T-helper 17 cell (primary cell): Measurements from ENCODE around the gene EWSR1. TPM values are rescaled to one million over a fixed set of nuclear protein-coding genes. Genes with fewer than 3 reads are reported as not detected.
"Not testable (repeated sequence)": the region's sequence is repeated elsewhere in the genome, so short reads cannot be mapped to it uniquely, and the experiment has no call there.

Experiments used
- ATAC-seq: fragments of 150-1000 bp; cut with Tn5 transposase; 2 replicates; pipeline ENCODE4 v1.10.0; 2021; ENCODE audit warnings: mild to moderate bottlenecking, moderate library complexity
- DNase-seq, 3 donors: peaks; one replicate each; pipeline versions ENCODE4 v3.0.0 to v3.0.0-alpha.2; 2020 to 2021
- H3K9me3 ChIP-seq: one replicate; pipeline ENCODE4 v1.7.0; 2013; ENCODE audit warnings: low read length, mild to moderate bottlenecking; ENCODE audit not compliant: control insufficient read depth, poor library complexity, severe bottlenecking
- H3K27ac Mint-ChIP-seq: one replicate; pipeline ENCODE4 v1.8.0; 2022; ENCODE audit warnings: mild to moderate bottlenecking, moderate library complexity, mixed read lengths
- H3K27me3 Mint-ChIP-seq: one replicate; pipeline ENCODE4 v1.8.0; 2022; ENCODE audit warnings: mixed read lengths
- H3K36me3 Mint-ChIP-seq: one replicate; pipeline ENCODE4 v1.8.0; 2022; ENCODE audit warnings: low read depth, mixed read lengths
- H3K4me1 Mint-ChIP-seq: one replicate; pipeline ENCODE4 v1.8.0; 2022; ENCODE audit warnings: mild to moderate bottlenecking, mixed read lengths
- H3K4me3 Mint-ChIP-seq: one replicate; pipeline ENCODE4 v1.8.0; 2022; ENCODE audit warnings: mild to moderate bottlenecking, moderate library complexity, mixed read lengths
- total RNA-seq, 4 donors: library from RNA in 2 of 4; stranded (reverse) in 2 of 4; gene quantifications; one replicate each; pipeline ENCODE4 v1.2.3 and lab custom pipeline; 2022 to 2026

The EWSR1 gene
- total RNA-seq (100 to 1,000 TPM; 323 to 335 TPM), total RNA-seq (lab: John Stamatoyannopoulos, UW) (315 to 342 reads per million in 2 donors)

GRCh38 chr22:29267858-29268510 is at the start of gene EWSR1, which contains the start of gene RHBDD3:
Gene EWSR1 (plus strand): TSS chr22:29268268. CDS start chr22:29268337, 69 bp downstream.
Gene RHBDD3 (minus strand): TSS chr22:29267981. CDS start chr22:29265626, 2,355 bp downstream.
- H3K36me3 Mint-ChIP-seq: peaks cover 5% of the 10 kb centered on the region
- peak within 1 kb of the TSS; percentile 99 for H3K4me3 Mint-ChIP-seq
- DNase-seq: peak; percentile 91 to 97 (median 92)
- H3K27me3 Mint-ChIP-seq: no peaks in the 10 kb centered on the region
- no peaks in the 10 kb centered on the region for H3K9me3 ChIP-seq
- H3K4me1 Mint-ChIP-seq: peaks cover 48% of the 10 kb centered on the region
- peak; percentile 93 for ATAC-seq
- H3K27ac Mint-ChIP-seq: peak within 1 kb of the TSS; percentile 100

- Mint-ChIP-seq H3K4me1 (peaks cover 2% of the 10 kb centered on the region), H3K27me3 (peaks cover 4% of the 10 kb centered on the region), H3K27ac (no peak overlapping the region), H3K36me3 (no peaks in the 10 kb centered on the region), H3K4me3 (no peak overlapping the region)
- no peak for ATAC-seq
- DNase-seq: no peak
- H3K9me3 ChIP-seq: no peaks in the 10 kb centered on the region
These were observed 49.2 kb upstream of the EWSR1 start for GRCh38 chr22:29218758-29219408.

GRCh38 chr22:29219409-29219782 is 48.7 kb upstream of the EWSR1 start:
- H3K9me3 ChIP-seq, H3K27ac Mint-ChIP-seq, H3K27me3 Mint-ChIP-seq, H3K4me3 Mint-ChIP-seq, H3K36me3 Mint-ChIP-seq, DNase-seq, ATAC-seq, H3K4me1 Mint-ChIP-seq: not testable (repeated sequence)

DNA sequence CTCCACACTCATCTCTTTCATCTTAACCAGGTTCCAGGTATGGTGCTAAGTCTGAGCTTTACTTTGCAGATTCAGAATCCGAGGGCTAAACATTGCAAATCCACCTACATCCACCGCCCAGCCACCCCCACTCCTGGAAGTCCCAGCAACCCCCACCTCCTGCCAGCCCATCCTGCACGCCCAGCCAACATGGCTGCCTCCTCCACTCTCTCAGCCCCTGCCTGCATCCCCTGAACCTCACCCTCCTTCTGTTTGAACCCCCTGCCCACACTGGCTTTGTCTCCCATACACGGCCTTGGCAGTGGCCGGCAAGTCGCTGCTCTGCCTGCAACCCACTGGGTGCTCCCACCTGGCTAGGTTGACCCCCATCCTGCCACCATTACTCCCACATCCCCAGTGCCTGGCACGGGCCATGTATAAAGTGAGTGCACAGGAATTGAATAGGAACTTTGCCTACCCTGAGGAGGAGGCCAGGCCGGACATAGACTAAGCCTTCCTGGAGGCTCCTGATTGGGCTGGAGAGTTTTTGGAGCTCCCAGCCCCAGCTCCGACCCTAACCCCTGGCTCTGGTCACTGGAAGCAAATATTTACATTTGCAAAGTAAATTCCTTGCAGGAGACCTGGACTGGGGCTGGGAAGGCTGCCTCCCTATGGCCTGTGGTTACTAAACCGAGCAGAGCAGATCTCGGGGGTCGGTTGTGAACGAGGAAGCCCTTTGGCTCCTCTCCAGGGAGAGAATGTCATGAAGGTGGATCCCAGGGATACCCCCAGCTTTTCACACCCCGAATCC is 48.0 kb upstream of the EWSR1 start:
- no peaks in the 10 kb centered on the region for H3K9me3 ChIP-seq
- ATAC-seq: no peak
- Mint-ChIP-seq H3K4me1 (peaks cover 2% of the 10 kb centered on the region), H3K36me3 (no peaks in the 10 kb centered on the region), H3K27ac (no peak overlapping the region), H3K4me3 (no peak overlapping the region), H3K27me3 (no peaks in the 10 kb centered on the region)
- DNase-seq: no peak

- H3K9me3 ChIP-seq: no peaks in the 10 kb centered on the region
- H3K36me3 Mint-ChIP-seq: no peaks in the 10 kb centered on the region
- DNase-seq: no peak
- H3K4me1 Mint-ChIP-seq: no peaks in the 10 kb centered on the region
- no peak overlapping the region for H3K4me3 Mint-ChIP-seq
- no peaks in the 10 kb centered on the region for H3K27me3 Mint-ChIP-seq
- ATAC-seq: no peak
- H3K27ac Mint-ChIP-seq: no peak overlapping the region
These were observed 43.8 kb upstream of the EWSR1 start for GRCh38 chr22:29224121-29224858.

GRCh38 chr22:29224859-29225410 is 43.1 kb upstream of the EWSR1 start:
- H3K9me3 ChIP-seq: no peaks in the 10 kb centered on the region
- Mint-ChIP-seq H3K4me1 (no peaks in the 10 kb centered on the region), H3K27ac (no peak overlapping the region), H3K36me3 (no peaks in the 10 kb centered on the region), H3K4me3 (no peak overlapping the region), H3K27me3 (no peaks in the 10 kb centered on the region)
- ATAC-seq (no peak), DNase-seq (no peak)

GRCh38 chr22:29225422-29226090 is 42.5 kb upstream of the EWSR1 start:
- Mint-ChIP-seq H3K4me3 (no peak overlapping the region), H3K27ac (no peak overlapping the region), H3K27me3 (no peaks in the 10 kb centered on the region), H3K4me1 (no peaks in the 10 kb centered on the region), H3K36me3 (no peaks in the 10 kb centered on the region)
- DNase-seq: no peak
- no peak for ATAC-seq
- H3K9me3 ChIP-seq: no peaks in the 10 kb centered on the region

DNA sequence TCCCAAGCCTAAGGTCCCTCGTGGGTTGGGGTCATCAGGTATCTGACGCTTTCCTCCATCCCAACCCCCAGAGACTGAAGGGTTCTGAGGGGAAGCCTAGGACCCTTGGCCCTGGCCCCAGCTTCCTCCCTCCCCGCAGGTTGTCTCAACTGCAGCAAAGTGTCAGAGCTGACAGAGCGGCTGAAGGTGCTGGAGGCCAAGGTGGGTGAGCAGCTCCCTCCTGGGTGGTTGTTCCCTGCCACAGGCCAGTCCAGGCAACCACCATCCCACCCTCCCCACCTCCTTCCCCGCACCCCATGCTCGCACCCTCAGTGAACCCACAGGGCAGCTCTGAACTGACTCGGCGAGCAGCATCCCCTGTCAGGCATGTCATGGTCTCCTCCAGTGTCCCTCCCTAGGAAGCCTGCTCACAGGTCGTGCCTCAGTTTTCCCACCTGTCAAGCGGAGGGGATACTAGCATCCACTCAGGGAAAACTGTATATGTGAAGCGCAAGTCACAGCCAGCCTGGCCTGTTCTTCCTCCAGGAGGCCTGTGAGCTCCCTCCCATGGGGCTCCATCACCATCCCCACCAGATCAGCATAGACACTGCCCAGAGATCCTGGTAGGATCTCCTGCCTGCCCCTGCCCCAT is 41.6 kb upstream of the EWSR1 start:
- DNase-seq (no peak), ATAC-seq (no peak)
- Mint-ChIP-seq H3K4me3 (no peak overlapping the region), H3K27me3 (no peaks in the 10 kb centered on the region), H3K4me1 (no peaks in the 10 kb centered on the region), H3K27ac (no peak overlapping the region), H3K36me3 (no peaks in the 10 kb centered on the region)
- no peaks in the 10 kb centered on the region for H3K9me3 ChIP-seq

DNA sequence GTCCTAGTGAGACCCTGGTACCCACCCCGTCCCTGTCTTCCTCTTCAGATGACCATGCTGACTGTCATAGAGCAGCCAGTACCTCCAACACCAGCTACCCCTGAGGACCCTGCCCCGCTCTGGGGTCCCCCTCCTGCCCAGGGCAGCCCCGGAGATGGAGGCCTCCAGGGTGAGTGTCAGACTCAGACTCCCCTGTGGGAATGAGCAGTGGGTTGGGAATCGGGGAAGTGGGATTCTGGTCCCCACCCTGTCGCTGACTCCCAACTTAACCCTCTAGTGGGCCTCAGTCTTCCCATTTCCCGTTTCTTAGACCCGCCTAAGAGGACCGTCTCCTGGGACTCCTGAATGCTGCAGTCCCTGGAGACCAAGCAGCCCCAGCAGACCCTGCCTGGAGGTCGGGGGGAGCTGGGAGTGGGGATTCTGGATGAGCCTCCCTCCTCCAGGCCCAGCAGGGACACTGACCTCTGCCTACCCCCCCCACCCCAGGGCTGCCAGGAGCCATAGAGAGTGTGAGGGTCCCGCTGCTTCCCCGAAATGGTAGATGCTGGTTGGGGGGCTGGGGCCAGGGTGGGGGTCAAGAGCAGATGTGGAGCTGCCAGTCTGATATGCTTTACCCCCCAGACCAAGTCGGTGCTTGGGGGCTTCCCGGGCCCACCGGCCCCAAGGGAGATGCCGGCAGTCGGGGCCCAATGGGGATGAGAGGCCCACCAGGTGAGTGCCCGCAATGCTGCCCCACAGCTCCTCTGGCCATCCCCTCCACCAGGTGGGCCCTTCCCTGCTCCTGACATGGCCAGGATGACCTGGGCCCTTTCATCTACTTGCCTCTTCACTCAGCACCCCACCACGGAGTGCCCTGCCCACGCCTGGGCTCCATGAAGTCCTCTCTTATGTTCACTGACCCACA is 36.8 kb upstream of the EWSR1 start:
- no peaks in the 10 kb centered on the region for H3K4me1 Mint-ChIP-seq
- no peaks in the 10 kb centered on the region for H3K36me3 Mint-ChIP-seq
- H3K9me3 ChIP-seq: no peaks in the 10 kb centered on the region
- DNase-seq: no peak
- no peaks in the 10 kb centered on the region for H3K27me3 Mint-ChIP-seq
- no peak overlapping the region for H3K27ac Mint-ChIP-seq
- no peak overlapping the region for H3K4me3 Mint-ChIP-seq
- no peak for ATAC-seq

DNA sequence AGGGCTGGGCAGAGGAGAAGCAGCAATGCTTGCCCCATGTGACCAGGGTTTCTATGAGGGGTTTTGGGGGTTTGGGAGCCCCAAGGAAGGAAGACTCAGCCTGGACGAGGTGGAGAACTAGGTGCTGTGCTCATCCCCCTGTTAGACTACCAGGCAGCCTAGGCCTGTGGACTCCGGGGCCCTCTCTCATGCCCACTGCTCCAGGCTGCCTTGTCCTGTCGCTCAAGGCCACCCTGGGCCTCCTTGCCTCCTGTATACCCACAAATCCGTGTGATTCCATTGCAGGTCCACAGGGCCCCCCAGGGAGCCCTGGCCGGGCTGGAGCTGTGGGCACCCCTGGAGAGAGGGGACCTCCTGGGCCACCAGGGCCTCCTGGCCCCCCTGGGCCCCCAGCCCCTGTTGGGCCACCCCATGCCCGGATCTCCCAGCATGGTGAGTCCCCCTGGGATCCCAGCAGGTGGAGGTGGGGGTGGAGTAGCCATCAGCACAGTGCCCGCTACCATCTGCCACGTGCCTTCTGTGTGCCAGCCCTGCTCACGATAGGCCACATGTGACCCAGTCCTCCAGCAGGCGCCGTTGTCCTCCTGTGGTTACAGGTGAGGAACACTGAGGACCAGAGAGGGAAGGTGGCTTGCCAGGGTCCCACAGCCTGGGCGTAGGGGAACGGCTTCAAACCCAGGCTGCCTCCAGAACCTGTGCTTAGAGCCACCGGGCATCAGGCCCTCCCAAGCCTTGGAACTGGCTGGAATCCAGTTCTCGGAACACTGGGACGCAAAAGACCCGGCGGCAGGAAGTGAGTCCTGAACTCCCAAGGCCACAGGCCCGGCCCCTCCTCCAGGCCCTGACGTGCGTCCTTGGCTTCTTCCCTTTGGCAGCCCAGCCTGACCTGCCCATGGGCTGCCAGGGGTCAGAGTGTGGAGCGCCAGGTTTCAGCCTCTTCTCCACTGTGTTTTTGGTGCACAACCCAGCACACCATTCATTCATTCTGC is 35.8 kb upstream of the EWSR1 start:
- H3K27ac Mint-ChIP-seq: no peak overlapping the region
- H3K4me1 Mint-ChIP-seq: no peaks in the 10 kb centered on the region
- DNase-seq (no peak), ATAC-seq (no peak)
- H3K36me3 Mint-ChIP-seq: no peaks in the 10 kb centered on the region
- H3K4me3 Mint-ChIP-seq: no peak overlapping the region
- no peaks in the 10 kb centered on the region for H3K27me3 Mint-ChIP-seq
- no peaks in the 10 kb centered on the region for H3K9me3 ChIP-seq
